CD1c-positive myeloid dendritic cell (primary cell): ENCODE measurements around the gene ACER1.
"Not testable (repeated sequence)": the region's sequence is repeated elsewhere in the genome, so short reads cannot be mapped to it uniquely, and the experiment has no call there.

Source experiments
- DNase-seq: peaks from one replicate; pipeline ENCODE4 v3.0.0-alpha.2; 2016; ENCODE audit errors: extremely low spot score

ACER1 gene, protein sequence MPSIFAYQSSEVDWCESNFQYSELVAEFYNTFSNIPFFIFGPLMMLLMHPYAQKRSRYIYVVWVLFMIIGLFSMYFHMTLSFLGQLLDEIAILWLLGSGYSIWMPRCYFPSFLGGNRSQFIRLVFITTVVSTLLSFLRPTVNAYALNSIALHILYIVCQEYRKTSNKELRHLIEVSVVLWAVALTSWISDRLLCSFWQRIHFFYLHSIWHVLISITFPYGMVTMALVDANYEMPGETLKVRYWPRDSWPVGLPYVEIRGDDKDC

DNA sequence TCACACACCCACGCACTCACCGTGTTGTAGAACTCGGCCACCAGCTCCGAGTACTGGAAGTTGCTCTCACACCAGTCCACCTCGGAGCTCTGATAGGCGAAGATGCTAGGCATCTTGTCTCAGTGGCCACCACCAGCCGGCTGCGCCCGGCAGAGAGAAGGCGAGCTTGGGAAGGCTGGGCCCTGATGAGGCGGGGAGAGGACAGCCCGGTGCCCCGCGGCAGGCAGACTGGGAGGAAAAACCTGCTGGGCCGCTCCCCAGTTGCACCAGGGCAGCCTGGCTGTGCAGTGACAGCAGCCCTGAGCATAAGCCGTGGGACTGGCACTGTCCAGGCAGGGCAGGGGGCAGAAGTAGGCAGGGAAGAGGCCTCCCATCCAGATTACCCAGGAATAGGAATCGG lies at the start of gene ACER1:
TSS of gene ACER1 (minus strand) at position 174 of the 400 bp plus-strand sequence. CDS start at position 113, 61 bp downstream.
- DNase-seq = no peak

- DNase-seq = no peak
Measured at GRCh38 chr19:6383188-6383587, 49.8 kb upstream of the ACER1 start.

DNA sequence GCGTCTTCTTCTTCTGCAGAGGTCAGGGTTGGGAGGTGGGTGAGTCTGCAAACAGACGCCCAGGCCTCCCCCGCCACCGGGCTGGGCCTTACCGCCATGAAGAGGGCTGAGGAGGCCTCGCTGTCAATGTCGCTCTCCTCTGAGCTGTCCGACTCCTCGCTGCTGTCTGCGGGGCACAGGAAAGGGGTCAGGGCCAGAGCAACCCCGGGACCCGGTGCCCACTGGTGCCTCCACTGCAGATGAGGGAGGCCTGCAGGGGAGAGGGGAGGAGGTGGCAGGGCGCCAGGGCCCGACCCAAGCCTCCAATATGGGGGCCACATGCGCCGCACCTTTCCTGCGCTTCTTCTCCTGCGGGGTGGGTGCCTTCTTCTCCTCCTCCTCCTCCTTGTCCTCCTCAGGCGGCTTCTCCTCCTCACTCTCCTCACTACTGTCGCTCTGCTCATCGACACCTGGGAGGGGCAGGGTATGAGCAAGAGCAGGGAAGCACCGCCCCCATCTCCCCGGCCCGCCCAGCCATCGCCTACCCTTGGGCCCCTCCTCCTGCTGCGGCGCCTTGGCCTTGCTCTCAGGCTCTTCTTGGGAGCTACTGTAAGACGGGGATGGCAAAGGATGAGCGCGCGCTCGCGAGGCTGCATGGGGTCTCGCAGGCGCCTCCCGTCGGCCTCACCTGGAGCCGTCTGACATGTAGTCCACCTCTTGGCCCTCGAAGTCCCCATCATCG lies 47.8 kb upstream of the ACER1 start:
- DNase-seq = no peak

GRCh38 chr19:6379744-6380143 lies 46.3 kb upstream of the ACER1 start:
- DNase-seq = no peak

GRCh38 chr19:6378486-6378885 lies 45.1 kb upstream of the ACER1 start:
- no peak for DNase-seq

DNA sequence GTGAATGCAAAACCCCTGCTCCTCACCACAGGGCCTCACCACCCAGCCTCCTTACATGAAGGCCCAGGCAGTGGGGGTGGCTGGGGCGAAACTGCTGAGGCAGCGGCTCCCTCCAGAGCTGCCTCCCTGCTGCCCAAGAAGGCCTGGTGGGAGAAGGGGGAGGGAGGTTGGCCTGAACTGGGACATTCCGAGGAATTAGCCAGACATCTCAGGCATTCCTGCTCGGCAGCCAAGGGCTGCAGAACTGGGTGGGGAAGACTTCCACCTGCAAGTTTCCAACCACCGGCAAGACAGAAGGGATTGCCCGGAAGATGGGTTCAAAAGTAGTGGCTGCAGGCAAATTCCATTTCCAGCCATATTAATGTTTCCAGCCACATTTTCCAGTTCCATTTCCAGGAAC lies 44.6 kb upstream of the ACER1 start:
- no peak for DNase-seq

GRCh38 chr19:6376512-6377190 lies 43.2 kb upstream of the ACER1 start:
- no peak for DNase-seq

GRCh38 chr19:6375411-6376010 lies 42.1 kb upstream of the ACER1 start, which contains the start of gene PSPN:
TSS of gene PSPN (minus strand) at chr19:6375933. CDS start at chr19:6375849, 84 bp downstream.
- no peak for DNase-seq

GRCh38 chr19:6374711-6375410 lies 41.4 kb upstream of the ACER1 start:
- no peak for DNase-seq

GRCh38 chr19:6374161-6374709 lies 40.8 kb upstream of the ACER1 start:
- DNase-seq = no peak

DNA sequence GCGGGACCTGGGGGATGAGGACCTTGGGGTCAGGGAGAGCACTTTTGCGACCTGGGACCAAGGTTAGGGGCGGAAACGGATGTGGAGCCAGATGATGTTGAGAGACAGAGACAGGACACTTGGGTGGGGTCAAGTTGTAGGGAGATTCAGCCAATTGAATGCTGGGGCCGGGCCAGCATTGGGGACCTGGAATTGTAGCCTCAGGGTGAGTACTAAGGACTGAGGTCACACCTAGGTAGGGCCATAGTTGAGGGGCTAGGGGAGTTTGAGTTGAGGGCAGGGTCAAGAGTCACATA lies 40.3 kb upstream of the ACER1 start:
- no peak for DNase-seq

DNA sequence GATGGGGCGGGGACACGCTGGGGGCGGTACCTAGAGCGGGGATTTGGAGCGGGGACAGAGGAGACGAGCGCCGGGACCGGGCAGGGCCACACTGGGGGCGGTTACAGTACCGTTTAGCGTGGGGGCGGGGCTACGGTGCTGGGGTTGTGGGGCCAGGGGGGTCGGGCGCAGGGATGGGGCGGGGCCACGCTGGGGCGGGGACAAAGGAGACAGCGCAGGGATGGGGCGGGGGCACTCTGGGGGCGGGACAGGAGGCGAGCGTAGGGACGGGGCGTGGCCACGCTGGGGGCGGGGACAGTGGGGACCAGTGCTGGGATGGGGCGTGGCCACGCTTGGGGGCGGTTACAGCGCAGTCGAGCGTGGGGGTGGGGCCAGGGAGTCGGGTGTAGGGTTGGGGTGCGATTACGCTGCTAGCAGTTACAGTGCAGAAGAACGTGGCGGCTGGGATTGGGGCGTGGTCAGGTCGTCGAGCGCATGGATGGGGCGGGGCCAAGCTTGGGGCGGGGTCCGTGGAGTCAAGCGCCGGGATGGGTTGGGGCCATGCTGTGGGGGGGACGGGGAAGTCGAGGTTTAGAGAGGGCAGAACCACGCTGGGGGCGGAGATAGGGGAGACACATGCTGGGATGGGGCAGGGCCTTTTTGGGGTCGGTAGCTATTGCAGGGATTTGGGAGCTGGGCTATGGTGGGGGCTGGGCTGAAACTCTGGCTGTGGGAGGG lies 39.8 kb upstream of the ACER1 start:
- DNase-seq = peak; percentile 99

DNA sequence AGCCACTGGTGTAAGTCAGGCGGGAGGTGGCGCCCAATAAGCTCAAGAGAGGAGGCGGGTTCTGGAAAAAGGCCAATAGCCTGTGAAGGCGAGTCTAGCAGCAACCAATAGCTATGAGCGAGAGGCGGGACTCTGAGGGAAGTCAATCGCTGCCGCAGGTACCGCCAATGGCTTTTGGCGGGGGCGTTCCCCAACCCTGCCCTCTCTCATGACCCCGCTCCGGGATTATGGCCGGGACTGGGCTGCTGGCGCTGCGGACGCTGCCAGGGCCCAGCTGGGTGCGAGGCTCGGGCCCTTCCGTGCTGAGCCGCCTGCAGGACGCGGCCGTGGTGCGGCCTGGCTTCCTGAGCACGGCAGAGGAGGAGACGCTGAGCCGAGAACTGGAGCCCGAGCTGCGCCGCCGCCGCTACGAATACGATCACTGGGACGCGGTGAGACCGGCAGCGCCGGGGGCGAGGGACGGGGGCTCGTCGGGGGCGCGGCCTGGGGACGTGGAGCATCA lies 39.2 kb upstream of the ACER1 start, which contains the start of gene ALKBH7:
TSS of gene ALKBH7 (plus strand) at position 201 of the 502 bp plus-strand sequence. CDS start at position 228, 27 bp downstream.
- DNase-seq = peak; percentile 99

DNA sequence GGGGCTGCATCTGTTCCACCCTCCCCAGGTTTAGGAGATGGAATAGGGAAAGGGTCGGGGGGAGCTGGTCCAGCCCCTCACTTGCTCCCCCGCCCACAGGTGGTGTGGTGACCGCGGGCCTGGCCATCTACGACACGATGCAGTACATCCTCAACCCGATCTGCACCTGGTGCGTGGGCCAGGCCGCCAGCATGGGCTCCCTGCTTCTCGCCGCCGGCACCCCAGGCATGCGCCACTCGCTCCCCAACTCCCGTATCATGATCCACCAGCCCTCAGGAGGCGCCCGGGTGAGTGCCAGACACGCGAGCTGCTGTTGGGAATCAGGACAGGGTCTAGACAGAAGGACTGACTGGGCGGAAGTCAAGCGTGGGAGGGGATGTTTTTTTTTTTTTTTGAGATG lies 30.9 kb upstream of the ACER1 start:
- no peak for DNase-seq

DNA sequence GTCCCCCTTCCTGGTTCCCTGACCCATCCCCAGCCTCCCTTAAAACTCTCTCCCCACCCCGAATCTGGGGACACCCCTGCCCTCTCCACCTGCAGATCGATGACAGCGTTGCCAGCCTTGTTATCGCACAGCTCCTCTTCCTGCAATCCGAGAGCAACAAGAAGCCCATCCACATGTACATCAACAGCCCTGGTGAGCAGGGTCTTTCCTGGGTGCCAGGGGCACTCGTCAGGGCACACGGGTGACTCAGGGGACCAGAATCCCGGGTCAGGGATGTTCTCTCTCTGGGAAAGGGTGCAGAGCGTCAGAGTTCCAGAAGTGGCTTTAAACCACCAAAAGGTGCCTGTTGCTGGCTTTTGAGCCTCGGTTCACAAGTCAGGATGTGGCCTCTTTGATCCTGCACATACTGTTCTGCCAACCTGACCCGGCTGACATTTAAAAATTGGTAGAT lies 29.0 kb upstream of the ACER1 start:
- DNase-seq = no peak

GRCh38 chr19:6362027-6362350 lies 28.6 kb upstream of the ACER1 start:
- no peak for DNase-seq

DNA sequence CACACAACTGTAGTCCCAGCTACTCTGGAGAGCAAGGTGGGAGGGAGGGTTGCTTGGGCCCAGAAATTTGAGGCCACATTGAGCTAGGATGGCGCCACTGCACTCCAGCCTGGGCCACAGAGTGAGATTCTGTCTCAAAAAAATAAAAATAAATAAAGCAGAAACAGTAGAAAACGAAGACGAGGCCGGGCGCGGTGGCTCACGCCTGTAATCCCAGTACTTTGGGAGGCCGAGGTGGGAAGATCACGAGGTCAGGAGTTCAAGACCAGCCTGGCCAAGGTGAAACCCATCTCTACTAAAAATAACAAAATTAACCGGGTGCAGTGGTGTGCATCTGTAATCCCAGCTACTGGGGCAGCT lies 27.4 kb upstream of the ACER1 start:
- not testable (repeated sequence) for DNase-seq

DNA sequence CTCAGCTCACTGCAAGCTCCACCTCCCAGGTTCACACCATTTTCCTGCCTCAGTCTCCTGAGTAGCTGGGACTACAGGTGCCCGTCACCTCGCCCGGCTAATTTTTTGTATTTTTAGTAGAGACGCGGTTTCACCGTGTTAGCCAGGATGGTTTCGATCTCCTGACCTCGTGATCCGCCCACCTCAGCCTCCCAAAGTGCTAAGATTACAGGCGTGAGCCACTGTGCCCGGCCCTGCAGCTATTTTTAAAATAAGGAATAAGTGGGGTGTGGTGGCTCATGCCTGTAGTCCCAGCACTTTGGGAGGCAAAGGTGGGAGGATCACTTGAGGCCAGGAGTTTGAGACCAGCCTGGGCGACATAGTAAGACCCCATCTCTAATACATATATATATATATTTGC lies 27.0 kb upstream of the ACER1 start:
- not testable (repeated sequence) for DNase-seq

- no peak for DNase-seq
Measured at GRCh38 chr19:6359568-6360341, 26.3 kb upstream of the ACER1 start.

- DNase-seq = no peak
Measured at GRCh38 chr19:6358003-6358402, 24.6 kb upstream of the ACER1 start.
